DOHH2 (cell line): Measurements from ENCODE around the gene SEC24B.

Source experiments
- H3F3A ChIP-seq: fragments of 200-600 bp; sonication (generic), shearing (Covaris generic); 2 replicates; pipeline ENCODE4 v1.6.0; 2016; ENCODE audit warnings: antibody characterized with exemption, mild to moderate bottlenecking; ENCODE audit not compliant: control insufficient read depth, insufficient read depth
- H3K27ac ChIP-seq: fragments of 200-600 bp; sonication (generic); 2 replicates; pipeline ENCODE4 v1.5.1; 2014; ENCODE audit warnings: low read depth, mild to moderate bottlenecking, low read length, moderate library complexity
- H3K27me3 ChIP-seq: fragments of 200-600 bp; sonication (generic); 2 replicates; pipeline ENCODE4 v1.6.1; 2014; ENCODE audit warnings: mild to moderate bottlenecking, low read length, mixed read lengths; ENCODE audit not compliant: control insufficient read depth
- H3K36me3 ChIP-seq: fragments of 200-600 bp; sonication (generic); 2 replicates; pipeline ENCODE4 v1.6.1; 2014; ENCODE audit warnings: mild to moderate bottlenecking, low read length, moderate library complexity, mixed read lengths; ENCODE audit not compliant: control insufficient read depth
- H3K4me1 ChIP-seq: fragments of 200-600 bp; sonication (generic); 2 replicates; pipeline ENCODE4 v1.6.1; 2014; ENCODE audit warnings: mild to moderate bottlenecking, low read length, mixed read lengths; ENCODE audit not compliant: control insufficient read depth
- H3K4me2 ChIP-seq: fragments of 200-600 bp; sonication (generic); 2 replicates; pipeline ENCODE4 v1.6.0; 2014; ENCODE audit warnings: mild to moderate bottlenecking, low read length, moderate library complexity
- H3K4me3 ChIP-seq: fragments of 200-600 bp; sonication (generic); 2 replicates; pipeline ENCODE4 v1.5.1; 2014; ENCODE audit warnings: mild to moderate bottlenecking, low read length, mixed read lengths
- H3K79me2 ChIP-seq: fragments of 200-600 bp; sonication (generic); 2 replicates; pipeline ENCODE4 v1.6.1; 2014; ENCODE audit warnings: mild to moderate bottlenecking, low read length, mixed read lengths; ENCODE audit not compliant: control insufficient read depth
- H3K9me2 ChIP-seq: fragments of 200-600 bp; sonication (generic); replicated peaks from 2 replicates; pipeline ENCODE4 v1.6.1; 2014; ENCODE audit warnings: mild to moderate bottlenecking, low read length, mixed read lengths; ENCODE audit not compliant: control insufficient read depth
- H3K9me3 ChIP-seq: fragments of 200-600 bp; sonication (generic); 2 replicates; pipeline ENCODE4 v1.6.1; 2014; ENCODE audit warnings: antibody characterized with exemption, low read length, mixed read lengths; ENCODE audit not compliant: control insufficient read depth, insufficient read depth
- H4K20me1 ChIP-seq: fragments of 200-600 bp; sonication (generic); 2 replicates; pipeline ENCODE4 v1.6.0; 2014; ENCODE audit warnings: low read depth, mild to moderate bottlenecking, antibody characterized with exemption, low read length, moderate library complexity; ENCODE audit not compliant: control insufficient read depth, insufficient read depth
- EZH2phosphoT487 ChIP-seq: fragments of 200-600 bp; sonication (generic); IDR thresholded peaks from 2 replicates; pipeline ENCODE4 v1.6.1; 2017; ENCODE audit warnings: borderline replicate concordance, mild to moderate bottlenecking, antibody characterized with exemption, low read length, moderate library complexity, mixed read lengths
- TF ChIP-seq, protein P1 (sequence below): fragments of 200-600 bp; sonication (generic); IDR thresholded peaks from one replicate; pipeline ENCODE4 v1.5.1; 2014; ENCODE audit warnings: antibody characterized with exemption, mild to moderate bottlenecking, low read depth, low read length; ENCODE audit not compliant: poor library complexity, severe bottlenecking

Gene SEC24B

DNA sequence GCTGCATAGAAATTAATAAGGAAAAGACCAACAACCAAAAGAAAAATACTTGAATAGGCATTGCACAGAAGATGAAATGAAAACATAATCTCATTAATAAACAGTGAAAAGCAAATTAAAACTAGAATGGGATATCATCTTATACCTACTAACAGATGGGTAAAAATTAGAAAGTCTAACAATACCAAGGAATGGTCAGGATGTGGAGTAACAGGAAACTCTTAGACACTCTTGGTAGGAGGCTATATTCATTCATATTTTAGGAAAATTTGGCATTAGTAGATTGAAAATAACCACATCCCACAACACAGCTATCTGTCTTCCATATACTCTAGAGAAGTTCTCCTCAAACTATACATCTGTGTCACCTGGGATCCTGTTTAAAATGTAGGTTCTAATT is 36.3 kb downstream of the SEC24B start:
- Histone ChIP-seq H3K4me2 (no peak overlapping the region), H3K4me3 (no peak overlapping the region), H3K27ac (no peak overlapping the region), H3K36me3 (peaks cover 47% of the 10 kb centered on the region), H3F3A (no peaks in the 10 kb centered on the region; the same call in 1 of the 2 replicates), H3K9me3 (no peaks in the 10 kb centered on the region), H4K20me1 (peaks cover 6% of the 10 kb centered on the region; the same call in 1 of the 2 replicates), H3K27me3 (no peaks in the 10 kb centered on the region), H3K79me2 (peaks cover 86% of the 10 kb centered on the region), H3K9me2 (no peaks in the 10 kb centered on the region), H3K4me1 (no peaks in the 10 kb centered on the region)
- TF ChIP-seq, protein P1, sequence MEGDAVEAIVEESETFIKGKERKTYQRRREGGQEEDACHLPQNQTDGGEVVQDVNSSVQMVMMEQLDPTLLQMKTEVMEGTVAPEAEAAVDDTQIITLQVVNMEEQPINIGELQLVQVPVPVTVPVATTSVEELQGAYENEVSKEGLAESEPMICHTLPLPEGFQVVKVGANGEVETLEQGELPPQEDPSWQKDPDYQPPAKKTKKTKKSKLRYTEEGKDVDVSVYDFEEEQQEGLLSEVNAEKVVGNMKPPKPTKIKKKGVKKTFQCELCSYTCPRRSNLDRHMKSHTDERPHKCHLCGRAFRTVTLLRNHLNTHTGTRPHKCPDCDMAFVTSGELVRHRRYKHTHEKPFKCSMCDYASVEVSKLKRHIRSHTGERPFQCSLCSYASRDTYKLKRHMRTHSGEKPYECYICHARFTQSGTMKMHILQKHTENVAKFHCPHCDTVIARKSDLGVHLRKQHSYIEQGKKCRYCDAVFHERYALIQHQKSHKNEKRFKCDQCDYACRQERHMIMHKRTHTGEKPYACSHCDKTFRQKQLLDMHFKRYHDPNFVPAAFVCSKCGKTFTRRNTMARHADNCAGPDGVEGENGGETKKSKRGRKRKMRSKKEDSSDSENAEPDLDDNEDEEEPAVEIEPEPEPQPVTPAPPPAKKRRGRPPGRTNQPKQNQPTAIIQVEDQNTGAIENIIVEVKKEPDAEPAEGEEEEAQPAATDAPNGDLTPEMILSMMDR, result no peak
- no peak for TF ChIP-seq EZH2phosphoT487

DNA sequence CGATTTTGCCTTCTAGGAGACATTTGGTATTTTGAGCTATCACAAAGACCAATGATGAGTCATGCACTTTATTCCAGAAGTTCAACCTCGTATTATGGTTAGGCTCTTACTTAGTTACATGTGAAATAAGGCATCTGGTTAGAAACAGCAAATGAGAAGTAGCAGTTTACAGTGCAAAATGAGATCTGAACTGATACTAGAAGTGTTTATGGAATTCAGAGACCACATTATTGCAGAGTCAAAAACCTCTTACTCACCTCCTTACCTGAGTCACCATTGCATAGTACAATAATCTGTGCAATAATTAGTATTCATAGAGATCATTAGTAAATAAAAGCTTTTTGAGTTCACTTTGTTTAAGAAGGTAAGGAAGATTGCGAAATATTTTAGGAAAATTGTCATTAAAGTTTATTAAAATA is 38.7 kb downstream of the SEC24B start:
- no peak overlapping the region for H3K4me3 ChIP-seq
- no peak overlapping the region for H3K27ac ChIP-seq
- no peak overlapping the region for H3K4me2 ChIP-seq
- H3K36me3 ChIP-seq, result peaks cover 53% of the 10 kb centered on the region
- H3K4me1 ChIP-seq, result no peaks in the 10 kb centered on the region
- H3K9me2 ChIP-seq, result no peaks in the 10 kb centered on the region
- H3K79me2 ChIP-seq, result peaks cover 81% of the 10 kb centered on the region
- TF ChIP-seq, protein P1, result no peak
- no peak for TF ChIP-seq EZH2phosphoT487
- H3K27me3 ChIP-seq, result no peaks in the 10 kb centered on the region
- H3F3A ChIP-seq, result no peaks in the 10 kb centered on the region; the same call in 1 of the 2 replicates
- peaks cover 6% of the 10 kb centered on the region; the same call in 1 of the 2 replicates for H4K20me1 ChIP-seq
- H3K9me3 ChIP-seq, result no peaks in the 10 kb centered on the region

DNA sequence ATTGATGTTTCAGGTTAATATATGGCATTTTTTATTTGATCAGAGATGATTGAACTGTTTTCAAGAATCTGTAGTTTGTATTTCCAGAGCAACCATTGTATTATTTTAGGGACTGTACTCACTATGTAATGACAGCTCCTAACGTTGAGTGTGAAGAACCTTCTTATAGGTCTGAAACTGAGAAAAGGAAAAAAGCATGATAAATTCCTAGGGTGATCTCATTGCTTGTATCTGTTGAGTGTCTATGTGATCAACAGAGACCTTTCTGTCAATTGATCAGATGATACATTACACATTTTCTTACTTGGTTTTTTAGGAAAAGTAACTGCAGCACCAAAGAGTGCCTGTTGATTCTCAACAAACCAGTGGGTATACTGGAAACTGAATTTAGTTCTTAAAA is 40.2 kb downstream of the SEC24B start:
- no peak for TF ChIP-seq EZH2phosphoT487
- TF ChIP-seq, protein P1, result no peak
- Histone ChIP-seq H3K27ac (no peak overlapping the region), H3K4me2 (no peak overlapping the region), H3K9me2 (no peaks in the 10 kb centered on the region), H3K4me1 (no peaks in the 10 kb centered on the region), H3K9me3 (no peaks in the 10 kb centered on the region), H3F3A (no peaks in the 10 kb centered on the region), H4K20me1 (peaks cover 6% of the 10 kb centered on the region; the same call in 1 of the 2 replicates), H3K27me3 (no peaks in the 10 kb centered on the region), H3K79me2 (peaks cover 75% of the 10 kb centered on the region), H3K36me3 (peaks cover 48% of the 10 kb centered on the region), H3K4me3 (no peak overlapping the region)

DNA sequence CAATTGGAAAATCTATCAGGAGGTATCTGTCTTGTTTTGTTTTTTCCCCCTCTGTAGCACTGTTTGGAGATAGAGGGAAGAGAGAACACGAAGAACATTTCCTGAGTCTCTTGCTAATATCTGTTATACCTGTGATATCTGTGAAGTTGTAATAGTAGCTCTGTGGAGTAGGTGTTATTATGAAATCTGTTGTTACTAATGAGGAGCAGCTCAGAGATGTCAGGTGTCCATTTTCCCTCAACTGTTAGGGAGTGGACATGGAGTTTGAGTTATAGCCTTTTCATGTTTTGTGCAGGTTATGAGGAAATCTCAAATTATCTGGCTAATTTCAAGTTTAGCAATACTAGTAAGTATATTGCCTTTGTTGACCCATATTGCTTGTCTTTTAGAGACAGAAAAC is 52.4 kb downstream of the SEC24B start:
- H3K27ac ChIP-seq, result no peak overlapping the region
- no peaks in the 10 kb centered on the region for H3K4me1 ChIP-seq
- peaks cover 11% of the 10 kb centered on the region for H3K79me2 ChIP-seq
- H3K4me3 ChIP-seq, result no peak overlapping the region
- no peaks in the 10 kb centered on the region for H3K9me2 ChIP-seq
- H4K20me1 ChIP-seq, result no peaks in the 10 kb centered on the region; the same call in 1 of the 2 replicates
- no peak overlapping the region for H3K4me2 ChIP-seq
- TF ChIP-seq EZH2phosphoT487, result no peak
- TF ChIP-seq, protein P1, result no peak
- no peaks in the 10 kb centered on the region for H3K9me3 ChIP-seq
- H3K36me3 ChIP-seq, result peaks cover 15% of the 10 kb centered on the region
- H3K27me3 ChIP-seq, result no peaks in the 10 kb centered on the region
- H3F3A ChIP-seq, result no peaks in the 10 kb centered on the region; the same call in 1 of the 2 replicates
